A549 (cell line): ENCODE results near the gene CPTP. TPM values are rescaled to one million over a fixed set of nuclear protein-coding genes. Genes with fewer than 3 reads are reported as not detected.

ENCODE experiments used
- ATAC-seq, 2 experiments: fragments of 200-7000 bp in 1 of 2; fragments of >200 bp in 1 of 2; cut with Nextera tagmentation in 1 of 2; cut with Tn5 transposase in 1 of 2; 3 replicates each; pipeline versions ENCODE4 v1.8.0 to v1.9.1; 2018 to 2020; ENCODE audit warnings: mild to moderate bottlenecking in 1 of 2, moderate library complexity in 1 of 2
- CTCF ChIA-PET: fragments of 300-600 bp; sonication (Branson Sonifier 250); formaldehyde crosslinking; extraction: SDS; loops from one replicate; lab custom pipeline; 2021; ENCODE audit warnings: antibody characterized with exemption, inconsistent platforms; lab: Yijun Ruan, JAX
- POLR2A ChIA-PET: fragments of 350-600 bp; formaldehyde crosslinking; extraction: SDS; loops from one replicate; lab custom pipeline; 2021; ENCODE audit warnings: antibody characterized with exemption, inconsistent platforms; lab: Yijun Ruan, JAX
- DNase-seq, 2 experiments: peaks; one replicate each; pipeline versions ENCODE4 v3.0.0 to v3.0.0-alpha.2; 2011 to 2016; ENCODE audit warnings: low read depth in 1 of 2, low spot score in 1 of 2
- FAIRE-seq: peaks from 2 replicates; lab custom pipeline; 2011; peaks lifted over from hg19 to GRCh38; lab: Jason Lieb, UNC
- H3K27ac ChIP-seq, 2 experiments: fragments of >200 bp; sonication (Bioruptor Twin); formaldehyde crosslinking; 3 replicates each; pipeline ENCODE4 v1.5.1; 2016 to 2017
- H3K4me1 ChIP-seq: fragments of >200 bp; sonication (Bioruptor Twin); formaldehyde crosslinking; 3 replicates; pipeline ENCODE4 v1.6.1; 2016
- H3K4me2 ChIP-seq: fragments of >200 bp; sonication (Bioruptor Twin); formaldehyde crosslinking; 3 replicates; pipeline ENCODE4 v1.6.1; 2016
- H3K4me3 ChIP-seq: fragments of >200 bp; sonication (Bioruptor Twin); formaldehyde crosslinking; 3 replicates; pipeline ENCODE4 v1.5.1; 2016
- H3K9me3 ChIP-seq: fragments of >200 bp; sonication (Bioruptor Twin); formaldehyde crosslinking; 3 replicates; pipeline ENCODE4 v1.6.1; 2016
- CBX2 ChIP-seq: fragments of 200-600 bp; sonication (generic); IDR thresholded peaks from 2 replicates; pipeline ENCODE4 v1.6.1; 2016; ENCODE audit warnings: low read depth, mild to moderate bottlenecking, borderline replicate concordance
- CEBPB ChIP-seq, 2 experiments: fragments of >200 bp in 1 of 2; sonication (Bioruptor Twin) in 1 of 2; formaldehyde crosslinking in 1 of 2; IDR thresholded peaks; 2 replicates each; pipeline ENCODE4 v1.6.1; 2012 to 2016
- CHD4 ChIP-seq: fragments of 200-600 bp; sonication (generic); IDR thresholded peaks from 2 replicates; pipeline ENCODE4 v1.6.1; 2016; ENCODE audit warnings: antibody characterized with exemption, mild to moderate bottlenecking, borderline replicate concordance
- EHMT2 ChIP-seq: fragments of 200-600 bp; sonication (generic); IDR thresholded peaks from 2 replicates; pipeline ENCODE4 v1.6.1; 2016; ENCODE audit warnings: antibody characterized with exemption, low read depth, mild to moderate bottlenecking, moderate library complexity
- EP300 ChIP-seq, 2 experiments: fragments of >200 bp; sonication (Bioruptor Twin); formaldehyde crosslinking; IDR thresholded peaks; 2 replicates in 1 of 2; 3 replicates in 1 of 2; pipeline ENCODE4 v1.6.1; 2016 to 2017
- ESRRA ChIP-seq: fragments of 150-350 bp; IDR thresholded peaks from 2 replicates; pipeline ENCODE4 v1.6.1; 2014; ENCODE audit warnings: mild to moderate bottlenecking, low read length, borderline replicate concordance
- GATA3 ChIP-seq: IDR thresholded peaks from 2 replicates; pipeline ENCODE4 v1.6.1; 2012; ENCODE audit warnings: borderline replicate concordance
- HOXA7 ChIP-seq: fragments of 250-450 bp; sonication (Bioruptor Pico); IDR thresholded peaks from 2 replicates; pipeline ENCODE4 v1.5.0; 2020; ENCODE audit warnings: mild to moderate bottlenecking, moderate library complexity
- JUNB ChIP-seq: fragments of >200 bp; sonication (Bioruptor Twin); formaldehyde crosslinking; IDR thresholded peaks from 2 replicates; pipeline ENCODE4 v1.6.1; 2016
- MAFK ChIP-seq: fragments of 450-650 bp; IDR thresholded peaks from 2 replicates; pipeline ENCODE4 v1.6.1; 2014; ENCODE audit not compliant: partially characterized antibody
- MAZ ChIP-seq: fragments of 150-350 bp; IDR thresholded peaks from 2 replicates; pipeline ENCODE4 v1.6.1; 2014; ENCODE audit warnings: antibody characterized with exemption, low read depth, low read length, borderline replicate concordance
- MYC ChIP-seq: IDR thresholded peaks from 2 replicates; pipeline ENCODE4 v1.6.1; 2012; ENCODE audit warnings: mild to moderate bottlenecking, inconsistent platforms, low read length, improper control_type of control experiment, borderline replicate concordance
- NPAS2 ChIP-seq: fragments of 250-450 bp; sonication (Bioruptor Pico); IDR thresholded peaks from 2 replicates; pipeline ENCODE4 v1.8.0; 2022; ENCODE audit warnings: mild to moderate bottlenecking, moderate library complexity, borderline replicate concordance
- POLR2A ChIP-seq: IDR thresholded peaks from 2 replicates; pipeline ENCODE4 v1.6.1; 2012; ENCODE audit warnings: mild to moderate bottlenecking, low read length
- RAD21 ChIP-seq, 2 experiments: fragments of >200 bp in 1 of 2; sonication (Bioruptor Twin) in 1 of 2; formaldehyde crosslinking in 1 of 2; IDR thresholded peaks in 1 of 2; conservative IDR thresholded peaks in 1 of 2; 2 replicates in 1 of 2; 3 replicates in 1 of 2; pipeline ENCODE4 v1.6.1; 2012 to 2018; ENCODE audit warnings: inconsistent platforms in 1 of 2
- SMC3 ChIP-seq: fragments of >200 bp; sonication (Bioruptor Twin); formaldehyde crosslinking; IDR thresholded peaks from 3 replicates; pipeline ENCODE4 v1.6.1; 2018; ENCODE audit warnings: inconsistent platforms
- SREBF2 ChIP-seq: fragments of 450-650 bp; IDR thresholded peaks from 2 replicates; pipeline ENCODE4 v1.6.1; 2014; ENCODE audit warnings: mild to moderate bottlenecking, moderate library complexity
- TFCP2L1 ChIP-seq: fragments of 250-450 bp; sonication (Bioruptor Pico); IDR thresholded peaks from 2 replicates; pipeline ENCODE4 v1.5.0; 2021; ENCODE audit warnings: mild to moderate bottlenecking
- ZNF302 ChIP-seq: fragments of 250-450 bp; sonication (Bioruptor Pico); IDR thresholded peaks from 2 replicates; pipeline ENCODE4 v1.9.0; 2021; ENCODE audit warnings: inconsistent platforms, mild to moderate bottlenecking, moderate library complexity
- WGBS: methylation state at CpG from one replicate; pipeline ENCODE4 v1.1.6; 2017; ENCODE audit errors: missing lambda C conversion rate; 5-methylcytosine and 5-hydroxymethylcytosine counted together
- polyA plus RNA-seq, 4 experiments: library from polyadenylated mRNA; depleted of rRNA in 3 of 4; stranded (reverse); fragments of >200 nt; fragmentation: RNase III in 1 of 4; extraction: RNeasy Plus Mini Kit Qiagen cat#74134 plus additional on column Dnase treatment in 1 of 4; gene quantifications; 2 replicates in 3 of 4; 3 replicates in 1 of 4; pipeline ENCODE4 v1.2.3, GENCODE V29; 2011 to 2017
- TF ChIP-seq, protein P1 (sequence below): IDR thresholded peaks from 2 replicates; pipeline ENCODE4 v1.6.1; 2012
- TF ChIP-seq, protein P2 (sequence below): fragments of >200 bp; sonication (Bioruptor Twin); formaldehyde crosslinking; IDR thresholded peaks from 3 replicates; pipeline ENCODE4 v1.6.1; 2016
- TF ChIP-seq, protein P3 (sequence below): fragments of 150-350 bp; IDR thresholded peaks from 2 replicates; pipeline ENCODE4 v1.6.1; 2014; ENCODE audit warnings: low read depth, mild to moderate bottlenecking, low read length
- TF ChIP-seq, protein P4 (sequence below): fragments of >200 bp; sonication (Bioruptor Twin); formaldehyde crosslinking; IDR thresholded peaks from 2 replicates; pipeline ENCODE4 v1.6.1; 2016

CPTP gene
- polyA plus RNA-seq, 2 of the 4 experiments (the other 2 are of a cell fraction), result 4.3 to 11.9 TPM

DNA sequence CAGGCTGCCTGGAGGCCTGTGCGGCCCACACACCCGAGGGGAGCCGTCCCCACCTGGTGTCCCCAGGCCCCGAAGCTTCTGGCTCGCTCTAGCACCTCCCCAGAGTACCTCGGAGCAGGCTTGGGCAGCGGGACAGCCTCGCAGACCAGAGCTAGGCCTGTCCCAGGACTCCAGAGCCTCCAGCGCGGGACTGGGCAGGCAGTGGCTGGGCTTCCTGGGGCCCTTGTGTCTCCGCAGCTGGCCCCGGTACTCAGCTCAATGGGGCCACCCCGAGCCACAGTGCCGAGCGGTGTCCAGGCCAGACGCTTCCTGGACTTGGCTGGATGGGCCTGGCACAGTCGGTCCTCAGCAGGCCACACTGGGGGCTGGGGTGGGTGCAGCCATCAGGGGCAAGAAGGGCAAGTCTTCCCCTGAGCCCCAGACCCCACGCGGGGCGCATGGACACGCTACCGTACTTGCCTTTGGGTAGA lies 39.5 kb upstream of the CPTP start:
- POLR2A ChIA-PET, result interaction anchor here (0.5 kb wide), 1 partner anchor 85 kb away, joined by 4 read pairs; no protein-coding TSS in a partner anchor

DNA sequence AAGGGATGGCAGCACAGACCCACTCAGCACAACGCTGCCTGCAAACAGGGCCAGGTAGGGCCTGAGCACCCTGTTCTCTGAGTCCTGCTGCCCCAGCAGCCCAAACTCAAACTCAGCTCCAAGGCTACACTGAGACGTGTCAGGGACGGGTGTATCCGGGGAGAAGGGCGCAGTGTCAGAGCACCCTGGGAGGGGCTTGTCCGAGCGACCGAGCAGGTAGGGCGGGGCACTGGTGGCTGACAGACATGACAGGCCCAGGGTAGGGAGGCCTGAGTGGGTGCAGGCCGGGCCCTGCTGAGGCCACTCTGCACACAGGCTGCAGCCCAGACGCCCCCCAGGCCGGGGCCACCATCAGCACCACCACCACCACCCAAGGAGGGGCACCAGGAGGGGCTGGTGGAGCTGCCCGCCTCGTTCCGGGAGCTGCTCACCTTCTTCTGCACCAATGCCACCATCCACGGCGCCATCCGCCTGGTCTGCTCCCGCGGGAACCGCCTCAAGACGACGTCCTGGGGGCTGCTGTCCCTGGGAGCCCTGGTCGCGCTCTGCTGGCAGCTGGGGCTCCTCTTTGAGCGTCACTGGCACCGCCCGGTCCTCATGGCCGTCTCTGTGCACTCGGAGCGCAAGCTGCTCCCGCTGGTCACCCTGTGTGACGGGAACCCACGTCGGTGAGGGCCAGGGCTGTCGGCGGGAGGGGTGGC lies 38.8 kb upstream of the CPTP start:
- no peak for DNase-seq
- peak; percentile 11 to 15; a peak in 3 of 6 replicates for ATAC-seq
- no peak for FAIRE-seq
- CTCF ChIA-PET, result interaction anchor here (1.2 kb wide), 1 partner anchor 301 kb away, joined by 3 read pairs; no protein-coding TSS in a partner anchor
- Histone ChIP-seq H3K4me1 (peaks cover 8% of the 10 kb centered on the region; the same call in 2 of the 3 replicates), H3K9me3 (no peaks in the 10 kb centered on the region), H3K27ac (no peak overlapping the region), H3K4me3 (no peak overlapping the region), H3K4me2 (no peak overlapping the region)
- TF ChIP-seq, protein P1, sequence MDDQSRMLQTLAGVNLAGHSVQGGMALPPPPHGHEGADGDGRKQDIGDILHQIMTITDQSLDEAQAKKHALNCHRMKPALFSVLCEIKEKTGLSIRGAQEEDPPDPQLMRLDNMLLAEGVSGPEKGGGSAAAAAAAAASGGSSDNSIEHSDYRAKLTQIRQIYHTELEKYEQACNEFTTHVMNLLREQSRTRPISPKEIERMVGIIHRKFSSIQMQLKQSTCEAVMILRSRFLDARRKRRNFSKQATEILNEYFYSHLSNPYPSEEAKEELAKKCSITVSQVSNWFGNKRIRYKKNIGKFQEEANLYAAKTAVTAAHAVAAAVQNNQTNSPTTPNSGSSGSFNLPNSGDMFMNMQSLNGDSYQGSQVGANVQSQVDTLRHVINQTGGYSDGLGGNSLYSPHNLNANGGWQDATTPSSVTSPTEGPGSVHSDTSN, result peak; percentile 25; the same call in 1 of the 2 replicates
- TF ChIP-seq MAFK (no peak), CBX2 (no peak)
- TF ChIP-seq, protein P2, sequence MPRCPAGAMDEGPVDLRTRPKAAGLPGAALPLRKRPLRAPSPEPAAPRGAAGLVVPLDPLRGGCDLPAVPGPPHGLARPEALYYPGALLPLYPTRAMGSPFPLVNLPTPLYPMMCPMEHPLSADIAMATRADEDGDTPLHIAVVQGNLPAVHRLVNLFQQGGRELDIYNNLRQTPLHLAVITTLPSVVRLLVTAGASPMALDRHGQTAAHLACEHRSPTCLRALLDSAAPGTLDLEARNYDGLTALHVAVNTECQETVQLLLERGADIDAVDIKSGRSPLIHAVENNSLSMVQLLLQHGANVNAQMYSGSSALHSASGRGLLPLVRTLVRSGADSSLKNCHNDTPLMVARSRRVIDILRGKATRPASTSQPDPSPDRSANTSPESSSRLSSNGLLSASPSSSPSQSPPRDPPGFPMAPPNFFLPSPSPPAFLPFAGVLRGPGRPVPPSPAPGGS, result no peak
- WGBS, result 77% methylated on average over 15 of the region's 37 CpGs
- POLR2A ChIA-PET, result interaction anchor here (0.5 kb wide), 1 partner anchor 85 kb away, joined by 4 read pairs; no protein-coding TSS in a partner anchor

More for the DNA sequence above, 39.5 kb upstream of the CPTP start:
- Histone ChIP-seq H3K4me2 (no peak overlapping the region), H3K4me3 (no peak overlapping the region), H3K4me1 (peaks cover 8% of the 10 kb centered on the region; the same call in 2 of the 3 replicates), H3K27ac (no peak overlapping the region), H3K9me3 (no peaks in the 10 kb centered on the region)
- no peak for DNase-seq
- FAIRE-seq, result no peak
- peak; percentile 7 to 30; a peak in 3 of 6 replicates for ATAC-seq
- TF ChIP-seq, protein P2, result no peak
- TF ChIP-seq, protein P3, sequence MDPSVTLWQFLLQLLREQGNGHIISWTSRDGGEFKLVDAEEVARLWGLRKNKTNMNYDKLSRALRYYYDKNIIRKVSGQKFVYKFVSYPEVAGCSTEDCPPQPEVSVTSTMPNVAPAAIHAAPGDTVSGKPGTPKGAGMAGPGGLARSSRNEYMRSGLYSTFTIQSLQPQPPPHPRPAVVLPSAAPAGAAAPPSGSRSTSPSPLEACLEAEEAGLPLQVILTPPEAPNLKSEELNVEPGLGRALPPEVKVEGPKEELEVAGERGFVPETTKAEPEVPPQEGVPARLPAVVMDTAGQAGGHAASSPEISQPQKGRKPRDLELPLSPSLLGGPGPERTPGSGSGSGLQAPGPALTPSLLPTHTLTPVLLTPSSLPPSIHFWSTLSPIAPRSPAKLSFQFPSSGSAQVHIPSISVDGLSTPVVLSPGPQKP, result no peak
- TF ChIP-seq SMC3 (no peak), NPAS2 (CRISPR knock-in tag) (no peak), SREBF2 (no peak), MYC (no peak), EP300 (IDR thresholded peaks at IDR 0.05) (no peak), TFCP2L1 (no peak), POLR2A (no peak), EHMT2 (no peak), JUNB (no peak), ESRRA (no peak), HOXA7 (no peak), MAZ (no peak), GATA3 (no peak), RAD21 (conservative IDR thresholded peaks at IDR 0.05 in 1 of 2, IDR thresholded peaks at IDR 0.05 in 1 of 2) (no peak), CEBPB (IDR thresholded peaks at IDR 0.05) (no peak), ZNF302 (CRISPR knock-in tag) (no peak), CHD4 (no peak)
- TF ChIP-seq, protein P4, sequence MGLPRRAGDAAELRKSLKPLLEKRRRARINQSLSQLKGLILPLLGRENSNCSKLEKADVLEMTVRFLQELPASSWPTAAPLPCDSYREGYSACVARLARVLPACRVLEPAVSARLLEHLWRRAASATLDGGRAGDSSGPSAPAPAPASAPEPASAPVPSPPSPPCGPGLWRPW, result no peak
- CTCF ChIA-PET, result interaction anchor here (3.3 kb wide), 1 partner anchor 163 kb away, joined by 15 read pairs; no protein-coding TSS in a partner anchor
- 85% methylated on average over 5 of the region's 22 CpGs for WGBS
